Parathyroid adenoma (tissue), 2 donors: Measurements from ENCODE around the gene SERTAD4.

Experiments
- H2AFZ ChIP-seq: fragments of 300-600 bp; sonication (generic); one replicate; pipeline ENCODE4 v1.7.0; 2017; ENCODE audit warnings: antibody characterized with exemption, mild to moderate bottlenecking
- H3K27ac ChIP-seq: fragments of 300-600 bp; sonication (generic); one replicate; pipeline ENCODE4 v1.7.0; 2017
- H3K27me3 ChIP-seq: fragments of 300-600 bp; sonication (generic); one replicate; pipeline ENCODE4 v1.7.0; 2017; ENCODE audit warnings: low read length; ENCODE audit not compliant: control insufficient read depth, insufficient read depth
- H3K36me3 ChIP-seq: fragments of 300-600 bp; sonication (generic); one replicate; pipeline ENCODE4 v1.7.0; 2017; ENCODE audit warnings: low read length; ENCODE audit not compliant: control insufficient read depth, insufficient read depth
- H3K4me1 ChIP-seq: fragments of 300-600 bp; sonication (generic); one replicate; pipeline ENCODE4 v1.7.0; 2017; ENCODE audit warnings: control low read depth
- H3K4me2 ChIP-seq: fragments of 300-600 bp; sonication (generic); one replicate; pipeline ENCODE4 v1.7.0; 2017; ENCODE audit warnings: low read length
- H3K4me3 ChIP-seq: fragments of 300-600 bp; sonication (generic); one replicate; pipeline ENCODE4 v1.7.0; 2017; ENCODE audit warnings: low read depth, low read length
- H3K79me2 ChIP-seq: fragments of 300-600 bp; sonication (generic); one replicate; pipeline ENCODE4 v1.7.0; 2017; ENCODE audit warnings: control low read depth
- H3K9ac ChIP-seq: fragments of 300-600 bp; sonication (generic); one replicate; pipeline ENCODE4 v1.7.0; 2017; ENCODE audit warnings: mild to moderate bottlenecking
- H3K9me3 ChIP-seq: fragments of 300-600 bp; sonication (generic); one replicate; pipeline ENCODE4 v1.7.0; 2017; ENCODE audit warnings: low read length; ENCODE audit not compliant: control insufficient read depth
- TF ChIP-seq, protein P1 (sequence below): fragments of 300-600 bp; sonication (generic); IDR thresholded peaks from one replicate; pipeline ENCODE4 v1.7.0; 2017; ENCODE audit warnings: antibody characterized with exemption, mild to moderate bottlenecking
- donor health status: primary hyperparathyroidism.

SERTAD4 gene

DNA sequence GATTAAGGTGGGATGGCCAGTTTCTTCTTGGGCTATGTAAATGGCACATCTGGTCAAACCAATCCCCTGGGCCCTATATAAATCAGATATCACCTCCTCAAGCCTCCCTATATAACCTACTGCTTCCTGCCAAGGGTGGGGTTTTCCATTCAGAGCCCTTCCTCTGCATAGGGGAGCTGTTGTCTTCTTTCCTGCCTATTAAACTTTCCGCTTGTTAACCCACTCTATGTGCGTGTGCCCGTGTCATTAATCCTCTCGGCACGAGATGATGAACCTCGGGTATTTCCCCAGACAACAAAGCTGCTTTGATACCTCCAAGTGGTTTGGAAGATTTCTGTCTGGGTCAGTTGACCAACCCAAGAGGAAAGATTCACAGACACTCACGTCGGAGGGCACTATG is 19.3 kb upstream of the SERTAD4 start:
- H2AFZ ChIP-seq, result no peak overlapping the region
- TF ChIP-seq, protein P1, sequence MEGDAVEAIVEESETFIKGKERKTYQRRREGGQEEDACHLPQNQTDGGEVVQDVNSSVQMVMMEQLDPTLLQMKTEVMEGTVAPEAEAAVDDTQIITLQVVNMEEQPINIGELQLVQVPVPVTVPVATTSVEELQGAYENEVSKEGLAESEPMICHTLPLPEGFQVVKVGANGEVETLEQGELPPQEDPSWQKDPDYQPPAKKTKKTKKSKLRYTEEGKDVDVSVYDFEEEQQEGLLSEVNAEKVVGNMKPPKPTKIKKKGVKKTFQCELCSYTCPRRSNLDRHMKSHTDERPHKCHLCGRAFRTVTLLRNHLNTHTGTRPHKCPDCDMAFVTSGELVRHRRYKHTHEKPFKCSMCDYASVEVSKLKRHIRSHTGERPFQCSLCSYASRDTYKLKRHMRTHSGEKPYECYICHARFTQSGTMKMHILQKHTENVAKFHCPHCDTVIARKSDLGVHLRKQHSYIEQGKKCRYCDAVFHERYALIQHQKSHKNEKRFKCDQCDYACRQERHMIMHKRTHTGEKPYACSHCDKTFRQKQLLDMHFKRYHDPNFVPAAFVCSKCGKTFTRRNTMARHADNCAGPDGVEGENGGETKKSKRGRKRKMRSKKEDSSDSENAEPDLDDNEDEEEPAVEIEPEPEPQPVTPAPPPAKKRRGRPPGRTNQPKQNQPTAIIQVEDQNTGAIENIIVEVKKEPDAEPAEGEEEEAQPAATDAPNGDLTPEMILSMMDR, result no peak
- no peaks in the 10 kb centered on the region for H3K4me1 ChIP-seq
- no peak overlapping the region for H3K4me2 ChIP-seq
- no peak overlapping the region for H3K27ac ChIP-seq
- H3K79me2 ChIP-seq, result no peaks in the 10 kb centered on the region
- H3K9me3 ChIP-seq, result no peaks in the 10 kb centered on the region
- H3K27me3 ChIP-seq, result no peaks in the 10 kb centered on the region
- no peak overlapping the region for H3K9ac ChIP-seq
- no peaks in the 10 kb centered on the region for H3K36me3 ChIP-seq
- H3K4me3 ChIP-seq, result no peak overlapping the region

DNA sequence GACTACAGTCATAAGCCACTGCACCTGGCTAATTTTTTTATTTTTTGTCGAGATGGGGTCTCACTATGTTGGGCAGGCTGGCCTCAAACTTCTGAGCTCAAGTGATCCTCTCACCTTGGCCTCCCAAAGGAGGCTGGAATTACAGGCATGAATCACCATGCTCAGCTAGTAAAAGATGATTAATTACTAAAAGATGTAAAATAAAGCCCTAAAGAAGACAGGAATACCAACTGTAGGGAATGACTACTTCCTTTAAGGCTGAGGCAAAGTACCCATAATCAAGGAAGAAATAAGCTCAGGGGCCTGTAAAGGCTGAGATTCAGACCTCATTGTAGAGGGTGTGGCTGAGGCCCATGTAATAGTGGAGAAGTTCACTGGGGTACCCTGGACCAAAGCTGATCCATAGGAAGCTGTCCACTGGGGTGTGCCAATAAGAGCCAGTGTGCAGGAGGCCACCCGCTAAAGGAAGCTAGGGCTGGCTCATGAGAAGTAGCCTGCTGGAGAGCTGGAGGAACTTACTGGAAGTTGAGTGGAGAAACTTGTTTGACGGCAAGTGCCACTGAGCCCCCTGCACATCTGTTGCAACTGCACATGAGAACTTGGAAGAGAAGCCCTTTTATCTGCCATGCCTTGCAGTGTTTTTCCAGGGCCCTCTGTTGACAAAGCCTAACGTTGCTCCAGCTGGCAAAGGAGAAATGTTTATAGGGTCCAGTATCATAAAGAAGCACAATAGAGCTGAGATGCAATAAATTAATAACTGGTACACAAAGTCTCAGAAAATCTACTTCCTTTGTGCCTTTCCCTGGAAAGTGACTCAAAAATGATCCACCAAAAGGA is 17.8 kb upstream of the SERTAD4 start:
- no peaks in the 10 kb centered on the region for H3K36me3 ChIP-seq
- H3K4me1 ChIP-seq, result no peaks in the 10 kb centered on the region
- H2AFZ ChIP-seq, result no peak overlapping the region
- no peak overlapping the region for H3K4me3 ChIP-seq
- no peak overlapping the region for H3K9ac ChIP-seq
- no peak overlapping the region for H3K27ac ChIP-seq
- H3K27me3 ChIP-seq, result no peaks in the 10 kb centered on the region
- no peaks in the 10 kb centered on the region for H3K9me3 ChIP-seq
- H3K79me2 ChIP-seq, result no peaks in the 10 kb centered on the region
- TF ChIP-seq, protein P1, result no peak
- H3K4me2 ChIP-seq, result no peak overlapping the region

DNA sequence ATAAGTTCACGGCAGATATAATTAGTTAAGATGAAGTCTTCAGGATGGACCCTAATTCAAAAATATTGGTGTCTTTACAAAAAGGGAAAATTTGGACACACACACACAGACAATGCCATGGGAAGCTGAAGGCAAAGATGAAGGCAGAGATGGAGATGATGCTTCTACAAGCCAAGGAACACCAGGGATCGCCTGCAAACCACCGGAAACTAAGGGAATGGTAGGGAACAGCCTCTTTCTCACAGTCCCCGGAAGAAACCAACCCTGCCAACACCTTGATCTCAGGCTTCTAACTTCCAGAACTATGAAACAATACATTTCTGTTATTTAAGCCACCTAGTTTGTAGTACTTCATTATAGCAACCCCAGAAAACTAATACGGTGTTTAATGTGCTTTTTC is 15.1 kb upstream of the SERTAD4 start:
- Histone ChIP-seq H3K9ac (no peak overlapping the region), H3K36me3 (no peaks in the 10 kb centered on the region), H3K27me3 (no peaks in the 10 kb centered on the region), H3K79me2 (no peaks in the 10 kb centered on the region), H3K27ac (no peak overlapping the region), H3K4me2 (no peak overlapping the region), H3K4me1 (no peaks in the 10 kb centered on the region), H2AFZ (no peak overlapping the region), H3K4me3 (no peak overlapping the region), H3K9me3 (no peaks in the 10 kb centered on the region)
- TF ChIP-seq, protein P1, result no peak

DNA sequence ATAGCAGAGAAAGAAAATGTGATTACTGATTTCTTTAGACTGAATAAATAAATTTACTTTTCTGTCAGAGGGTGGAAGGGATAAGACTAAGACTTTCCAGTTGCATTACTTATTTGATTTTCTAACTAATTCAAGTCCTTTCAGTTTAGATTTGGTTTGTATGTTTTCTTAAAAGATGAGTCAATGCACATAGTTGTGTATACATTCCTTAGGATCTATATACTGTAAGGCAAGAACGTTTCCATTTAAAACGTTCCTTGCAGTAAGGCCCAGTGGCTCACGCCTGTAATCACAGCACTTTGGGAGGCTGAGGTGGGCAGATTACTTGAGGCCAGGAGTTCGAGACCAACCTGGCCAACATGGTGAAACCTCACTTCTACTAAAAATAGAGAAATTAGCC is 14.5 kb upstream of the SERTAD4 start:
- TF ChIP-seq, protein P1, result no peak
- H3K36me3 ChIP-seq, result no peaks in the 10 kb centered on the region
- H2AFZ ChIP-seq, result no peak overlapping the region
- H3K9me3 ChIP-seq, result no peaks in the 10 kb centered on the region
- peaks cover 3% of the 10 kb centered on the region for H3K4me1 ChIP-seq
- no peak overlapping the region for H3K27ac ChIP-seq
- no peak overlapping the region for H3K4me3 ChIP-seq
- no peak overlapping the region for H3K4me2 ChIP-seq
- no peak overlapping the region for H3K9ac ChIP-seq
- no peaks in the 10 kb centered on the region for H3K79me2 ChIP-seq
- H3K27me3 ChIP-seq, result no peaks in the 10 kb centered on the region
